OCI-LY1 (cell line): Measurements from ENCODE around the gene DIAPH2.

Experiments used
- CTCF ChIP-seq: fragments of 200-600 bp; sonication (generic), shearing (Covaris generic); IDR thresholded peaks from 2 replicates; pipeline ENCODE4 v1.5.1; 2017; ENCODE audit warnings: mild to moderate bottlenecking, antibody characterized with exemption, low read length, moderate library complexity, mixed read lengths
- EZH2 ChIP-seq: fragments of 200-600 bp; sonication (generic), shearing (Covaris generic); IDR thresholded peaks from 2 replicates; pipeline ENCODE4 v1.8.0; 2017; ENCODE audit warnings: borderline replicate concordance, mixed run types, mild to moderate bottlenecking, antibody characterized with exemption, low read length, moderate library complexity, mixed read lengths

GRCh38 chrX:96929036-96929435 is 244.4 kb downstream of the DIAPH2 start:
- TF ChIP-seq CTCF (no peak), EZH2 (no peak)
